ENCODE results near the gene SEZ6L2.

SEZ6L2 gene

DNA sequence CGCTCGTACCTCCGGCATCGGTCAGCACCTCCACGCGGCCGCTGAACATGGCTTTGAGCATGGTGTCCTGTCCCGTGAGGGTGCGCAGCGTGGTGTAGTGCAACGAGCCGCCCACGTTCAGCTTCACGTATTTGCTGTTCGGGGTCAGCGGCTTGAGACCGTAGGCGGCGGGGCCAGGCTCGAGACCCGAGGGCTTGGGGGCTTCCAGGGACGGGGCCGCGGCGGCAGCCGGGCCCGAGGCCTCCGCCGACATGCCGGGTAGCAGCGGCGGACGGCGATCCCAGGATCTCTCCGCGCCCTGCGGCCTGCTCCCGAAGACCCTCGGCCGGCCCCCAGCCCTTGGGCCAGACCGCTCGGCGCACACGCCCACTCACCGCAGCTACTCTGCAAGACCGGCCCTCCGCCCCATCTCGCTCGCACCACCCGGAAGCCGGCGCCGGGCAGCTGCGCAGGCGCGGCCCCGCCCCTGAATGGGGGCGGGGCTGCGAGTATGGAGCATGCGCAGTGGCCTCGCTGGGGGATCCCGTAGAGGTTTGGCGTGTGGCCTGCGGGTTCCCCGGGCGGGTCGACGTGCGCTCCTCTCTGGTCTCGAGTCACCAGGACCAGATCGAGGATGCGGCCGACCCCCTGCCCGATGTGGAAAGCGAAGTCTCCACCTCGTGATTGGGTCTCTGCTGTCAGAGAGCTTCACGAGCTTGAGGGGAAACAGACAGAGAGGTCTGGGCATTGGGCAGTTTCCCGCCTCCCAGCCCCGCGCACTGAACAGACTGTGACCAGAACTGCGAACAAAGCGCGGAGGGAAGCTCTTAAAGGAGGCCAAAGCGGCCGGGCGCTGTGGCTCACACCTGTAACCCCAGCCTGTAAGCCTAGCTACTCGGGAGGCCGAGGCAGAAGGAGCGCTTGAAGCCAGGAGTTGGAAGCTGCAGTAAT is 26.7 kb upstream of the SEZ6L2 start, which contains the start of gene KCTD13 (continued):
- TF ChIP-seq ZNF555 (tag by site-specific recombination; conservative IDR thresholded peaks at IDR 0.05) (no peak), ZBTB1 (tag by site-specific recombination; IDR thresholded peaks at IDR 0.05) (no peak), ZNF146 (tag by site-specific recombination; IDR thresholded peaks at IDR 0.05) (0 out of 2 replicates have a peak, but pooled peaks have one; percentile 19), ZNF629 (tag by site-specific recombination; IDR thresholded peaks at IDR 0.05) (peak; percentile 70), ZIC2 (tag by site-specific recombination; IDR thresholded peaks at IDR 0.05) (no peak), ZBTB21 (tag by site-specific recombination; IDR thresholded peaks at IDR 0.05) (peak; percentile 22), ZNF324 (tag by site-specific recombination; IDR thresholded peaks at IDR 0.05) (peak; percentile 60; the same call in 1 of the 2 replicates), KLF9 (tag by site-specific recombination; IDR thresholded peaks at IDR 0.05; ENCODE audit: low read depth) (peak; percentile 96), ZNF404 (tag by site-specific recombination; IDR thresholded peaks at IDR 0.05) (no peak), ZNF792 (tag by site-specific recombination; IDR thresholded peaks at IDR 0.05) (no peak; the same call in 1 of the 2 replicates), ZNF132 (tag by site-specific recombination; IDR thresholded peaks at IDR 0.05; ENCODE audit: borderline replicate concordance) (no peak), ZNF148 (tag by site-specific recombination; IDR thresholded peaks at IDR 0.05; ENCODE audit: borderline replicate concordance) (no peak), ZNF610 (tag by site-specific recombination; IDR thresholded peaks at IDR 0.05; ENCODE audit: borderline replicate concordance) (peak; percentile 53; the same call in 1 of the 2 replicates), ZNF121 (tag by site-specific recombination; IDR thresholded peaks at IDR 0.05) (no peak), MEIS1 (CRISPR knock-in tag; IDR thresholded peaks at IDR 0.05; ENCODE audit: borderline replicate concordance) (no peak), KLF7 (tag by site-specific recombination; IDR thresholded peaks at IDR 0.05; ENCODE audit: borderline replicate concordance) (no peak), WT1 (tag by site-specific recombination; IDR thresholded peaks at IDR 0.05) (no peak), ZNF768 (tag by site-specific recombination; IDR thresholded peaks at IDR 0.05) (no peak), ZNF571 (tag by site-specific recombination; IDR thresholded peaks at IDR 0.05) (no peak), ZNF473 (tag by site-specific recombination; IDR thresholded peaks at IDR 0.05) (no peak), ATF2 (tag by site-specific recombination; IDR thresholded peaks at IDR 0.05; ENCODE audit: low read depth) (no peak), ZNF223 (tag by site-specific recombination; IDR thresholded peaks at IDR 0.05) (no peak), ZBTB7A (tag by site-specific recombination; IDR thresholded peaks at IDR 0.05; ENCODE audit: low read depth) (peak; percentile 60; the same call in 1 of the 2 replicates), MZF1 (tag by site-specific recombination; IDR thresholded peaks at IDR 0.05; ENCODE audit: borderline replicate concordance) (peak; percentile 57; the same call in 1 of the 2 replicates), ZNF704 (tag by site-specific recombination; IDR thresholded peaks at IDR 0.05) (no peak), SCRT1 (tag by site-specific recombination; IDR thresholded peaks at IDR 0.05; ENCODE audit: borderline replicate concordance) (peak; percentile 97), CTCF (tag by site-specific recombination; IDR thresholded peaks at IDR 0.05) (no peak; the same call in none of the 2 replicates), ZEB2 (tag by site-specific recombination; IDR thresholded peaks at IDR 0.05) (peak; percentile 58)
- TF ChIP-seq, protein P1, sequence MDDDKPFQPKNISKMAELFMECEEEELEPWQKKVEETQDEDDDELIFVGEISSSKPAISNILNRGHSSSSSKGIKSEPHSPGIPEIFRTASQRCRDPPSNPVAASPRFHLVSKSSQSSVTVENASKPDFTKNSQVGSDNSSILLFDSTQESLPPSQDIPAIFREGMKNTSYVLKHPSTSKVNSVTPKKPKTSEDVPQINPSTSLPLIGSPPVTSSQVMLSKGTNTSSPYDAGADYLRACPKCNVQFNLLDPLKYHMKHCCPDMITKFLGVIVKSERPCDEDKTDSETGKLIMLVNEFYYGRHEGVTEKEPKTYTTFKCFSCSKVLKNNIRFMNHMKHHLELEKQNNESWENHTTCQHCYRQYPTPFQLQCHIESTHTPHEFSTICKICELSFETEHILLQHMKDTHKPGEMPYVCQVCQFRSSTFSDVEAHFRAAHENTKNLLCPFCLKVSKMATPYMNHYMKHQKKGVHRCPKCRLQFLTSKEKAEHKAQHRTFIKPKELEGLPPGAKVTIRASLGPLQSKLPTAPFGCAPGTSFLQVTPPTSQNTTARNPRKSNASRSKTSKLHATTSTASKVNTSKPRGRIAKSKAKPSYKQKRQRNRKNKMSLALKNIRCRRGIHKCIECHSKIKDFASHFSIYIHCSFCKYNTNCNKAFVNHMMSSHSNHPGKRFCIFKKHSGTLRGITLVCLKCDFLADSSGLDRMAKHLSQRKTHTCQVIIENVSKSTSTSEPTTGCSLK (tag by site-specific recombination; IDR thresholded peaks at IDR 0.05) = no peak
